ENCODE data around the gene EDC3.
"Not testable (repeated sequence)": the region's sequence is repeated elsewhere in the genome, so short reads cannot be mapped to it uniquely, and the experiment has no call there.

Gene EDC3

DNA sequence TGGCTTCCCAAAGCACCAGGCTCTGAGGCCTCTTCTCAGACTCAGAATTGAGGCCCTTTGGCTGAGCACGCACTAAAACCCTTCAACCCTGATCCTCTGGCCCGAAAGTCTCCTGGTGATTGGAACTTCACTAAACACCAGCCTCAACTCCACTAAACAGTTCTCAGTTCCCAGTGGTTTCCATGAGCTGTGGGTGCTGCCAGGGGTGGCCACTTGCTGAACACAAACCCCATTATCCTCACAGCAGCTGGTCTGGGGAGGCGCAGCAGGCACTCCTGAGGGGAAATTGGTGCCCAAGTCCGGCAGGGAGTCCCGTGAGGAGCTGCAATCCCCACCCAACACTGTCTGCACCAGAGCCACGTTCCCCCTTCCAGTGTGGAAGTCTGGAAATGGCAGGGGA is 84.0 kb downstream of the EDC3 start:
- no peak for DNase-seq (ENCODE audit: low spot score)

DNA sequence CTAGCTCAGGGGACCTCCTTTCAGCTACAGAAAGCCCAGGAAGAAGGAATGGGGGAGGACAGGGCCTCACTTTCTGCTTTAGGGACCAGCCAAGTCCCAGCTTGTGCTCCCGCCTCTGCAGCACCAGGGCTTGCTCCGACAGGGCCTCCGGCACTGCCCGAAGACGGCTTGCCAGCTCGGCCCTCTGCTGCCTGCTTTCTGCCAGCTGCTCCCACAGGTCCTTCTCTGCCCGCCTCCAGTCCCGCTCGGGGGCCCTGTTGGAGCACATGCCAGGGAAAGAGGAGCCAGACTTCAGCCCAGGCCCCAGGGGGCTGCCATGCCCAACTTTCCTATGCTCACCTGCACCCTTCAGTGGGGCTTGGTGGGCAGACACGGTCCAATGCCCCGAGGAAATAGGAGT is 84.5 kb downstream of the EDC3 start:
- DNase-seq (ENCODE audit: low spot score), result no peak

GRCh38 chr15:74610302-74610951 is 85.4 kb downstream of the EDC3 start:
- no peak for DNase-seq (ENCODE audit: low spot score)

DNA sequence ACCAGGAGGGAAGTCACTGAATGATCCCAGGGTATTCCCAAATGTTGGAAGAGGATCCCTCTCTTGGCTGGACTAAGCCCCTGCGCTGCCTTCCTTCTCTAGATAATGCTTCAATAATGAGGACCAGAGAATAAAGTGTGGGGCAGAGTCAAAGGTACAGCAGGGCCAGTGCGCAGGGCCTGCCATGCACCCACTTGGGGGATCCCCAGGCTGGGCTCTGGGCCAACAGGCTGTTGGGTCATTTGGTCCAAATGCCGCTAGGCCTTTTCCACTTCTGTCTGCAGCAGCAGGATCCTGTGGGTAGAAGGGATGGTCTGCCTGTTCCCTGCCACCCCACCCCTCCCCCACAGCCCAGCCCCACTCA is 85.9 kb downstream of the EDC3 start:
- no peak for DNase-seq (ENCODE audit: low spot score)

DNA sequence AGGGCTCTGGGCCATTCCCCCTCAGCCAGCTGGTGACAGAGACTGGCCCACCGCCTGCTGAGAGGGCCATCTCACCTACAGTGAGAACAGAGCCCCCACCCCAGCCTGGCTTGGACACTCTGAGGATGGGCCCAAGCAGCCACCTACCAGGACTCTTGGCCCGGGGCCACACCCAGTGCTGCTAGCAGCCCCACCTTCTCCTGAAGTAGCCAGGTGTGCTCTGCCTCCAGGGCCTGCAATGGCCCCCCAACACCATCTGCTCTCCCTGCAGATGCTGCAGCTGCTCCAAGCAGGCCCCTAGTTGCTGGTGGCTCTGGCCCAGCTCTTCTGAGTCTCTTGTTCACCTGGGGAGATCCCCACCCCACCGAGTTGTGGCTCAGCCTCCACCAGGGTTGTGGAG is 87.0 kb downstream of the EDC3 start:
- DNase-seq (ENCODE audit: low spot score), result no peak

DNA sequence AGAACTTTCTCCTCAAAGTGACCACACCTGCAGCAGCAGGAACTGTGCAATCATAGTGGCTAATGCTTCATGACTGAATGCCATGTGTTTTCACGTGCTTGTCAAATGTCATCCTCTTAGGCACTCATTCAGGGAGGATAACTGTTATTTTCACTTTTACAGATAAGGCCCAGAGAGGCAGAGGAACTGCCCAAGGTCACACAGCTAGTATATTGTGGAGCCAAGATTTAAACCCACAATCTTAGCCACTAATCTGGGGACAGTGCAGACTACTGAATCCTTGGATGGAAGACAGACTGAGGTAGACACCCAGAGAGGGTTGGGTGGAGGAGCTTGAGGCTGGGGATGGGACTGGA is 90.1 kb downstream of the EDC3 start:
- DNase-seq (ENCODE audit: low spot score), result no peak

GRCh38 chr15:74604983-74605794 is 90.6 kb downstream of the EDC3 start:
- DNase-seq (ENCODE audit: low spot score), result no peak

DNA sequence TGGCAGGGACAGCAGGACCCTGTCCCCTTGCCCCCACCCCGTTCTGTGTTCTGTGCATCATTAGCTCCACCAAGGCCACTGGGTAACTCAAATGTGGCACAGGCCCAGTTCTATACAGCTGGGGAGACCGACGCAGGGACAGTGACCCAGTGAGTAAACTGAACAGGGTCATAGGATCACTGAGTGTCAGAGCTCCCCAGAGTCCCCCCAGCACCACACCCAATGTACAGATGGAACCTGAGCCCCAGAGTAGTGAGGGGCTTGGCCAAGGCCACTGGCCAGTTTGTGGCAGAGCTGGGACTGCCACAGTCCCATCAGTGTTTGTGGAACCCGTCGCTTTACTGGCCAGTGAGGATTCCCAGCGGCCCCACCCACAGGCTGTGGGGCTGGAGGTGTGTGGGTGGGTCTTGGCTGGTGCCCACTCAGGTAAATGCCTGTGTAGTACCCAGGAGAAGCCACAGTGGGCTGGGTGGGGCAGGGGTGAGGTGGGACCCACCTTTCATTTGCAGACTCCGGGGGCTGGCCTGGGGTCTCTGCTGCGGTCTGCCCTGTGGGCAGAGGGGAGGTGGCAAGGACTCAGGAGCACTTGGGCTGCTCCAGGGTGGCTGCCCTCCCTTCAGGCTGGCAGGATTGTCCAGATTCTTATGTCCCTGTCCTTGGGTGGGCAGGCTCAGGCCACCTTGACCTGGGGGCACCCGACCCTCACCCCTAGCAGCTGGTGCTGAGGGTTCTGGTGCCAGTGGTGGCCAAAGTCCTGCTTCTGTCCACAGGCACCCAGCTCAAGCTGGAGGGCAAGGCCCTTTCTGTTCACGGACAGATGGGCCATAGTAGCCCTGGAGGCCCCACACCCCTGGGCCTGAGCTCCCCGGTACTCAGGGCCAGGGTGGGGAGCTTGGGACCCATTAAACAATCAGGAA is 91.8 kb downstream of the EDC3 start:
- DNase-seq (ENCODE audit: low spot score), result no peak

DNA sequence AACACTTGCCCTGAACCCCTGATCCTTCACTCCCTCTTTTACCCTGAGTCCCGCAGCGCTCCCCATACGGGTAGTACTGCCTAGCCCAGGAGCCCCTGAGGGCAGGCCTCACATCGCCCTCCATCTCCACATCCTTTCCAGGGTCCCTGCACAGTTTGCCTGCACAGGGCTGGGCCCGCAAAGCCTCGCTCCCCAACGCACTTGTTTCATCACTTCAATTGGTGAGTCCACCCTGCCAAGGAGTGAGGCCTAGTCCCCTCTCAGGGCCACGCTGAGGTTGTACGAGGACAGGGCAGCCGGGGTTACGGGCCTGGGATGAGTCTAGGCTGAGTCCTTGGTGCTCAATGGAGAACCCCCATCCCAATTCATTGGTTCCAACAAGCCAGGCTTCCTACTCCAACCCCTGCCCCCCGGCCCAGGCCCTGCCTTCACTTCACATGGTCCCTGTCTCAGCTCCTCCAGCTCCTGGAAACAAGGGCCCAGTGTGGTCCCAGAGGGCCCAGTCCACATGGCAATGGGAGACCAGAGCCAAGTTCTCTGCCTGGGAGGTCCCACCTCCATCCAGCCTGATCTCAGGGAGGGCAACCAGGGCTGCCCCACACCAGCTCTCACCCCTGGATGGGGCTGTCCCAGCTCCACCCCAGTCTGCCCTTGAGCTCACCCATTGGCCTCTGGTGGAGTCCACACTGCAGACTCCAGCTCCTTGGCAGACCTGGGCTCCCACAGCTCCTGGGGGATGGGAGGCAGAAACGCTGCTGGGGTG is 92.6 kb downstream of the EDC3 start:
- no peak for DNase-seq (ENCODE audit: low spot score)

- no peak for DNase-seq (ENCODE audit: low spot score)
Observed at GRCh38 chr15:74599156-74599555, 96.7 kb downstream of the EDC3 start.

GRCh38 chr15:74598126-74598842 is 97.5 kb downstream of the EDC3 start:
- DNase-seq (ENCODE audit: low spot score), result peak; percentile 84

GRCh38 chr15:74597146-74597705 is 98.6 kb downstream of the EDC3 start:
- not testable (repeated sequence) for DNase-seq (ENCODE audit: low spot score)

DNA sequence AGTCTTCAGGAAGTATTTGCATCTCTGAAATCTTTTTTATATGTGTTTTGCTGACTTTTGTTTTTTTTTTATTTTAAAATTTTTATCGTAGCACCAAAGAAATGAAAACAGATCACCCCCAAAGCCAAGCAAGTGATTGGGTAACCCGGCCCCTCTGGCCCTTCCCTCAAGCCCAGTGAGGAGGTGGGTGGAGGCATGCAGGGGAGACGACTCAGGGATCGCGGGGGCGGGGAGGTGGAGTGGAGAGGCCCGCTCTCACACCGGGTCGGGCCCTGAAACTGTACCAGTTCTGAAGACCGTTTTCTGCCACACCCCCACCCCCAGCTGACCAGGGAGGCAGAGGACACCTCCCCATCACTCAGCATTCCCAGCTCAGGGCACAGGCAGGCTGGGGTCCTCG is 99.1 kb downstream of the EDC3 start:
- not testable (repeated sequence) for DNase-seq (ENCODE audit: low spot score)

- DNase-seq (ENCODE audit: low spot score), result no peak
Observed at GRCh38 chr15:74595271-74595670, 100.6 kb downstream of the EDC3 start.

DNA sequence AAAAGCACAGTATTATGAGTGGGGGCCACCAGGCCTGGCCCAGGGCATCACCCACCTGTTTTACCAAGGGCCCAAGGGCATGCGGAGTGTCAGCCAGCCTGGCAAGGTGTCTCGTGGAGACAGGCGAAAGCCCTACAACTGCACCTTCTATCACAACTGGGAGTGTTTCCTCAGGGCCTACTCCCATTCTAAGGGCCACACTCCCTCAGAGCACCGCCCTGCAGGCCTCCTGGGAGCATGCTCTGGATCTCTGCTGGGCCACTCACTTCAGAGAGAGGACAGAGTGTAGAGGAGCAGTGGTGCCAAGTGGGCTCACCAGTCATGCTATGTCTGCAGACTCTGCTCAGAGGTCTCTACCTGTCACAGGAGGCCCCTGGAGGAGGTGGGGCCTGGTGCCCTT is 101.4 kb downstream of the EDC3 start:
- DNase-seq (ENCODE audit: low spot score), result no peak

DNA sequence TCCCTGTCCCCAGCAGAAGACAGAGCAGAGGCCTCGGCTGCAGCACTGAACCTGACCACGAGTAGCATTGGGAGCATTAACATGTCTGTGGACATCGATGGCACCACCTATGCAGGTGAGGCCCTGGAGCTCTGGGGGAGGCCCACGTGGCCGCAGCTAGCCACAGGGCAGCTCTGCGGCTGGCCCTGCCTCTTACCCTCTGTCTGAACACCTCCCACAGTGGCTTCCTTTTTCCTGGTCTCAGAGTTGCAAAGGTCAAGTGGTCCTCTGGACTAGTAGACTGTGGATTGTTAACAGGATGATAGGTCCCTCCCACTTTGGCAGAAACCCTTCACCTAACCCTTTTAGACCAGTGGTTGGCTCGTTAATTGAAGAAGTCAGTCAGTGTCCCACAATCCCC is 102.7 kb downstream of the EDC3 start:
- no peak for DNase-seq (ENCODE audit: low spot score)

DNA sequence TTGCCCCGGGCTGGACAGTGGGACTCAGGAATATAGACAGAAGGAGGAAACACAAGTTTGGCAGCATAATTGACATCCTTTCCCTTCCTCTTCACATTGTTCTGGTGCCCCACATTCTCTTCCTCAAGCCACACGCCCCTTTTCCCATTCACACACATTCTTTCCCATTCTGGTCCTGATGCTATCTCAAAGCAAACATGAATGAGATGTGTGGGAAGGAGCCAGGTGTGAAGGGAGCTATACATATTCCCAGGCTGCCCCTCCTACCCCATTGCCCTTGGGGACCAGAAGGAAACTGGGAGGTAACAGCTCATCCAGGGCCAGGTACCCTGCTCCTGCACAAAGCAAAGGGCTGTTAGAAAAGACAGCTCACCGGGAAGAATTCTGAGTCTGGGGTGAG is 103.6 kb downstream of the EDC3 start:
- DNase-seq (ENCODE audit: low spot score), result no peak

GRCh38 chr15:74589826-74590225 is 106.0 kb downstream of the EDC3 start:
- no peak for DNase-seq (ENCODE audit: low spot score)

DNA sequence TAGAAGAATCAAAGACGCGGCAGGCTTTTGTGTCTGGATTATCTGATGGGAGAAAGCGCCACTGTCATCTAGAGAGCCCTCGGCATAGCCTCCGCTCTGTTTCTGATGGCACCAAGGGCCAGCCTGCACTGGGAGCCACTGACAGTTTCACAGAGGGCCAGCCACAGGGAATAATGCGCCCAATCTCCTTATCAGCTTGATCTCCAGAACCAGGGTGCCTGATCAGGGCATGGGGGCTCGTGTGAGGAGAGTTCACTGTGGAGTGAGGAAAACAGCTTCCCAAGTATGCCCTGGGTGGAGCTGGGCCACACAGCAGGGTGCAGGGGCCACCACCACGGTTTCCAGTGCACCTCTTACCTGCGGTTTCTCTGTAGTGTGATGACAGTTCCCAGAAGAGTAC is 110.0 kb downstream of the EDC3 start:
- no peak for DNase-seq (ENCODE audit: low spot score)

GRCh38 chr15:74585191-74585590 is 110.6 kb downstream of the EDC3 start:
- DNase-seq (ENCODE audit: low spot score), result no peak

GRCh38 chr15:74584779-74585178 is 111.0 kb downstream of the EDC3 start:
- no peak for DNase-seq (ENCODE audit: low spot score)
